Measurements from ENCODE around the gene DVL2.
"Not testable (repeated sequence)": the region's sequence is repeated elsewhere in the genome, so short reads cannot be mapped to it uniquely, and the experiment has no call there.

DVL2 gene

DNA sequence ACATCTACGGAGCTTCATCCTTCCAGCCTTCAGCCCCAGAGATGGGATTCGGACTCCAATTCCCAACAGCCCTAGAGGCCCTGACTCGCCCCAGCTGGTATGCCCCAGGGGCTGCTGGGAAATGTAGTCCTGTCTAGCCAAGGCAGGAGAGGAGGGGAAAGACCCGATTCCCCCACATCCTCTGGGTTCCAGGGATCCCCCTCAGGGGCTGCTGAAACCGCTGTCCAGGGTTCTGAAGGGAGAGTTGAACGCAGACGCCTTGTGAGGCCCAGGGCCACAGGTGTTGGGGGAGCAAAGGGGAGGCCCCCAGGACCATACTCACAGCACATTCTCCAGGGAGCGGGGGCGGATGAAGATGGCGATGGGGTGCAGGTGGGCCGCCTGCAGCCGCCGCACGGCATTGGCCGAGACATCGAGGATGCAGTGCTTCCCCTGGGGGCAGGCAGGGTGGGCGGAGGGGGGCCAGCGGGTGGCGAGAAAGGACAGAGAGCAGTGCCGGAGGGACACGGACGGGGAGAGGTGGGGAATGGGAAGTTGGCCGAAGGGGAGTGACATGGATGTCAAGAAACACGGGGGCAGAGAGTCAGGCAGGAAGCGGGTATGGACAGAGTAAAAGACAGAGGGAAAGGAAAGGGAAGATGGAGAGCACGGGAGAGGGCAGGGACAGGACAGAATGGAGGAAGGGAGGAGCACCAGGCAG is 42.6 kb downstream of the DVL2 start:
- DNase-seq: no peak

DNA sequence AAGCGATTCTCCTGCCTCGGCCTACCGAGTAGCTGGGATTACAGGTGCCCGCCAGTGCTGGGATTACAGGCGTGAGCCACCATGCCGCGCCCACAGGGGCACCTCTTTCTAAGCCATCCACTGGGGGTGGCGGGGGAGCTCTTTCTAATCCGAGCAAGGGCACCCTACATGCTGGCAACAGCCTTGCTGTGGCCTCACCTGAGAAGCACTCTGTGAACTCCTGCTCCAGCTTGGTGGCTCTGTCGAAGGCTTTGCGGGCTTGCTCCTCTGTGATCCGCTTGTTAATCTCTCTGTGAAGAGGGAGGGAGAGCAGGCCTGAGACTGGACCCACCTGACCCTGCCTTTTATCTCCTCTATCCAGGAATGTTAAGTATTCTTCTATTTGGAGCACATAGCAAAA is 43.2 kb downstream of the DVL2 start:
- DNase-seq: no peak

DNA sequence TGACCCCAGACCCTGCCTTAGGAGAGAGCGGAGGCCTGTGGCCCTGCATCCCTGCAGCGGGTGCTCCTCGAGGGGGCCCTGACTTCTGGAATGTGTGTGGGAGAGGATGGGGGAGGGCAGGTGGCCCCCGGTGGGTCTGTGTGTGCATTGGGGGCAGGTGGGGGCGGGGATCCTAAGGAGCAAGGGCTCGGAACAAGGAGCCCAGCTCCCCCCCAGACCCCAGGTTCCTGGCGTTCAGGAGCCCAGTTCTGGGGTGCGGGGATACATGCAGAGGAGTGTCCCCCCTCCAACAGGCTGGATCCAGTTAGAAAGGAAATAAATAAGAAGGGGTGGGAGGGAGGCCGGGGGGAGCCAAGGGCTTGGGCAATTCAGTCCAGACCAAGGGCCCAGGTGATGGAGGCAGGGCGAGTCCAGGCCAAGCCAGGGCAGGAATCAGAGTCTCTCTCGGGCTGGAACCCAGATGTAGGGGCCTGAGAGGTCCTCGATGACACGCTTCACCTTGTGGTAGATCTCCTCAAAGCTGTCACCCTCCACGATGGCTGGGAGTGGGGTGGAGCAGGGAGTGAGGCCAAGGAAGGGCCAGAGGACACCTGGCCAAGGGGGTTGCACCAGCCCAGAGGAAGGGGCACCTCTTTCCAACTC is 43.9 kb downstream of the DVL2 start:
- DNase-seq: no peak

DNA sequence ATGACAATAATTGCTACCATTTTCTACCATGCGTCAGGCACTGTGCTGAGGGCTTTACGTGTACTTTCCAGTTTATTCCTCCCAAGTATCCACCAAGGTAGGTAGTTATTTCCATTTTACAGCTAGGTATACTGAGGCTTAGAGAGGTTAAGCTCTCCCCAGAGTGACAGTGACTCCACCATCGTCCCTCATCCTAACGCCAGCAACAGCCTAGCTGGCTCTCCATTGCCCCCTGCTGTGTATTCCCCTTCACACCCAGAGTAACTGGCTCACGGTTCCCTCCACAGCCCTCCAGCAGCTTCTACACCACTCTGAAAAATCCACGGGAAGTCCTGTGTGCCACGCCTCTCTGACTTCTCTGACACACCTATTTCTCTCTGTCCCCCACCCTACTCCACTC is 48.1 kb downstream of the DVL2 start:
- DNase-seq: no peak

DNA sequence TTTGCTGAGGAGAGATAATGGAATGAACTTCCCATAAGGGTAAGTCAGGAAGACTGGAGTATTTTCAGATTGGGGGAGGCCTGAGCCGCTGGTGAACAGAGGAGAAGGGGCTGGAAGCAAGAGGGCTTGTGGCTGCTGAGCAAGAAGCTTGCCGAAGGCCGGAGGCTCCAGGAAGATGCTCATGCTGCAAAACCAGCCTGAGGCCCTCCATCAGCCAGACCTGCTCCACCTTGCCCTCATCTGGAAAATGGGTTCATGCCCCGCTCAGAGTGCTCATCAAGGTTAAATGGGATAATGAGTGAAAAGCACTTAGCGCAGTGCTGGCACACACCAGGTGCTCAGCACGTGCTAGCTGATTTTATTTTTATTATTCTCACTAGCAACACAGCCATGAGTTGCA is 49.7 kb downstream of the DVL2 start:
- DNase-seq: no peak

DNA sequence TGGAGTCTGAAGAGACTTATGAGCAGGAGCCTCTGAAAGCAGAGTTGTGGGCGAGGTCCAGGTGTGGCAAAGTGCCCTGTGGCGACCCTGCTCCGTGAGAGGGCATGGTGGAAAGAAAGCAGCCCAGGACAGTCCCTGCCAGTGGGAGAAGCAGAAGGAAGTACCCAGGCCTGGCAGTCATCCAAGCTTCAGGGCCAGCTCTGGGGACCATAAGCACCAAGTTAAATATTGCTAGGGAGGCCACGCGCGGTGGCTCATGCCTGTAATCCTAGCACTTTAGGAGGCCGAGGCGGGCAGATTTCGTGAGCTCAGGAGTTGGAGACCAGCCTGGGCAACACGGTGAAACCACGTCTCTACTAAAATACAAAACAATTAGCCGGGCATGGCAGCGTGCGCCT is 50.2 kb downstream of the DVL2 start:
- no peak for DNase-seq

DNA sequence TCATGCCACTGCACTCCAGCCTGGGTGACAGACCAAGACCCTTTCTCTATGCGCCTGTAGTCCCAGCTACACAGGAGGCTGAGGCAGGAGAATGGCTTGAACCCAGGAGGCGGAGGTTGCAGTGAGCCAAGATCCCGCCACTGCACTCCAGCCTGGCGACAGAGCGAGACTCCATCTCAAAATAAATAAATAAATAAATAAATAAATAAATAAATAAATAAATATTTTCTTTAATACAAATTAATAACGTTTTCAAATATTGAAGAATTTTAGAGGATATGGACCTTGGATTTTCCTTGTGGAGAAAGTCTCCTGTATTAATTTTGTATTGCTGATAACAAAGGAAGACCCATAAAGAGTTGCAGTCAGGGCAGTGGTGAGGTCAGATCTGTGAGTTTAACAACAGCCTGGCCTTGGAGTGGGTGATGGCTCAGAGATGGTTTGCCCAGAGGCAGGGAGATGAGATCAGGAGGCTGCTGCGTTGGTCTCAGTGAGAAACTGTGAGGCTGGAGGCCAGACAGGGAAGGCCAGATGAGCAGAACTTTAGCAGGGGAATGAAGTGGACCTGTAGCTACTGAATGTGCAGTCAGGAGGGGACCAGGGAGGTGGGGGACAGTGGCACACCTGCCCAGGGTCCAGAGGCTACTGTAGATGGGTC is 50.8 kb downstream of the DVL2 start:
- no peak for DNase-seq

DNA sequence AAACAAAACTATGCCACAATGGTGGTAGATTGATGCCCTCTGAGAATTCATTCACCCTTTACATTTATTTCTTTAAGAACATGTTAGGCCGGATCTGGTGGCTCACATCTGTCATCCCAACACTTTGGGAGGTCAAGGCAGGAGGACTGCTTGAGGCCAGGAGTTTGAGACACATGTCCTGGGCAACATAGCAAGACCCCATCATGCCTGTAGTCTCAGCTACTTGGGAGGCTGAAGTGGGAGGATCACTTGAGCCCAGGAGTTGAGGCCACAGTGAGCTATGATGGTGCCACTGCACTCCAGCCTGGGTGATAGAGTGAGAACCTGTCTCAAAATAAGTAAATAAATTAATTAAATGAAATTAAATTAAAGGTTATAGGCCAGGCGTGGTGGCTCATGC is 52.2 kb downstream of the DVL2 start:
- DNase-seq: not testable (repeated sequence)

DNA sequence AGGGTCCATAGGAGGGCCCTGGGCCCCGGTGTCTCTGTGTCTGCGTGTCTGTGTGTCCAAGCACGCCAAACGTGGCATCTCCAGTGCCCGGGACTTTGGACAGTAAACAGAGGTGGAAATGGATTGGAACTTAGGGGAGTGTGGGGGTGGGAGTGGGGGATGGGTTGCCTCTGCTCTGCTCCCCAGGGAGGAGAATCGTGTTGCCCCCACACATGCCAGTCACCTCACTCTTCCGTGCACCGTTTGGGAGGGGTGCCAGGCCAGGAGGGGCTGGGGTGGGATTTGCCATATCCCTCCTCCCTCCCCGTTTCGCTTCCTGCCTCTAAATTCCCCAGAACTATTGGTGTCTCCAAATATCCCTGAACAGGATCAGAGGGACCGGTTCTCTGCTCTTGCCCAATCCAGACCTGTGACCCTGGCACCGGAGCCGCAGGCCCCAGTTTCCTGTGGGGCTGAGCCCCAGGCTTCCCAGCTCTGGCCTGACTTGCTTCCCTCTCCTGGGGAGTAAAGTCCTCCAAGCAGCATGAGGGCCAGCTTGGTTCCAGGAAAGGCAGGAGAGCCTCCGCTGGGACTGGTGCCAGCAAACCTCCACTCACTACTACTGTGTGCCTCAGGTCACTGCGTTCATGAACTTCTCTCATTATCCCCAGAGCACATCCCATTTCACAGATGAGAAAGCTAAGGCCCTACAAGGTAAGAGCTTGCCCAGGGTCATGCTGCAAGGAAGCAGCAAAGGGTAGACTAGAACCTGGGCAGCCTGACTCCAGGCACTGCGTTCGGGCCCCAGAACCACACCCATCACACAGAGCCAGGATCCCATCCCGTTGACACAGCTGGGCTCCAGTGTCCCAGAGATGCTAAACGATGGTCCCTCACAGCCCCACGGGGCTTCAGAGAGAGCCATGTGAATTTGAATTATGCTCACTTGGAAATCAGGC is 54.7 kb downstream of the DVL2 start, which contains the start of gene ASGR1:
ASGR1 (minus strand) TSS at position 54 of the 938 bp plus-strand sequence. CDS start 807 bp downstream, outside the sequence.
- no peak for DNase-seq

DNA sequence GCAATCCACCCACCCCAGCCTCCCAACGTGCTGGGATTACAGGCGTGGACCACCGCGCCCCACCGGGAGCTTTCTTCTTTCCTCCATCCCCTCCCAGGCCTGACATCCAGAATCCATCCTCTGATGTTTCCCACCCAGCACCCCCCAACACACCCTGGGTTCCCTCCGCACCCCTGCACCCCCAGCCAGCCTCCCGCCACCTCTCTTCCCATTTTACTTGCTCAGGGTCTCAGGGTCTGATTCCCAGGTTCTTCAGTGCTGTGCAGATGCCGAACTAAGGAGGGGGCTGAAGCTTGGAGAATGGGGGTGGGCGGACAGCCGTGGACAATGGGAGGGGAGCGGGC is 55.4 kb downstream of the DVL2 start:
- DNase-seq: no peak

DNA sequence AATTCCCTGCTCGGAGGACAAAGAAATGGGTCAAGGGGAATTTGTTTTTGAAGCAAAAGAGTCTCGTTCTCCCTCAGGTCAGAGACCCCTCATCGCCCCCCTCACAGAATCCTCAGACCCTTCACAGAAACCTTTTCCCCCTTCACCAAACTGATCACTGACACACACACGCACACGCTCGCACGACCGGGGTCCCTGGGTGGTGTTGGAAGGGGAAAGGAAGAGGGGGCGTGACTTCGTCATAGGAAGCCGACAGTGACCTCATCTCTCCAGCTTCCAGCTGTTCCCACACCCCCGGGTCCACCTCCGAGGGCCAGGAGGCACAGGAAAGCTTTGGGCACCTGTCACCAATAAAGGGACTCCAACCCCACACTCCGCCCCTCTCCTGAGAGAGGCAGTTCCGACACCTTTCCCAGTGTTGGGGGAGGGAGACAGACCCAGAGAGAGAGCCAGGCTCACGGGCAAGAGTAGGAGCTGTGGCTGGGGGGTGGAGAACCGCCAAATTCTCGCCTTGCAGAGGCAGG is 56.3 kb downstream of the DVL2 start:
- DNase-seq: no peak

DNA sequence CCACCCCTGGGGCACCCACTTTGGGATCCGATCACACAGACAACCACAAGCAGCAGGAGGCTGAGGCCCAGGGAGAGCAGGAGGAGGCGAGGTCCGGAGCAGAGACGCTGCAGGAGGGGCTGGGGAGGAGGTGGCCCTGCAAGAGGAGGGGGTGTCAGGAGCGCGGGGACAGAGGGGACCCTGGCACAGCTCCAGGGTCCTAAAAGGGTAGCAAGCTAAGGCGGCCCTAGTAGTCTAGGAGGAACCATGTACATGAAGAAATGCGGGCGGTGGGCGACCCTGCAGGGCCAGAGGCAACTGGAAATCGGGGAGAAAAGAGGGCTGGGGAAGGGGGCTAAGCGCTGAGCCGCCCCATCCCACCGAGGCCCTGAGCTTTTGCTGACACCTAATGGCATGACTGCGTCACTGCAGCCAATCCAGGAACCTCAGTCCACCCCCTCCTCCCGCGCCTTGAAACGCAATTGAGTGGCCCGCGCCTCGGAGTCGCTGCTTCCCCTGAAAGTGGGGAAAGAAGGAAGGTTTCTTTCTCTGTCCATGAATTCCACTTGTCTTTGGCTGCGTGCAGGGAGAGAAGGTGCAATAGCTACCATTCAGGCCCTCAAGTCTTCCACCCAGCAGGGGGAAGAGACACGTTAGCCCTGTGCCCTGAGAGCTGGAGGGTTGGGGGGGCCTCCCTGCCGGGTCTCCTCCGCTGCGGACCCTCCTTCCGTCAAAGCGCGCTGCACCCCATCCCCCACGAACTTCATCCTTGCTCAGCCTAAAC is 56.9 kb downstream of the DVL2 start:
- peak; percentile 59 for DNase-seq

DNA sequence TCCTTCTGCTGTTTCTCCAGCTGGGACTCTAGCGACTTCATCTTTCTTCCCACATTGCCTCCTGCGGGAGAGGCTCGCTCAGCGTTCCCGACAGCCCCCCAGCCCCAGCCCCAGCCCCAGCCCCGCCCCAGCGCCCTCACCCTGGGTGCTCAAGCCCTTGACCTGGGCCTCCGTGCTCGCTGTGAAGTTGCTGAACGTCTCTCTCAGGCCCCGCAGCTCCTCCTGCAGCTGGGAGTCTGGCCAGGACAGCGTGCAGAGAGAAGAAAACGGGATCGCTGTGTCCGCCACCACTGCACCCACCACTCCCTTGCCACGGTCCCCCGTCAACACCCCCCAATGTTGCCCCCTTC is 57.5 kb downstream of the DVL2 start:
- DNase-seq: no peak

DNA sequence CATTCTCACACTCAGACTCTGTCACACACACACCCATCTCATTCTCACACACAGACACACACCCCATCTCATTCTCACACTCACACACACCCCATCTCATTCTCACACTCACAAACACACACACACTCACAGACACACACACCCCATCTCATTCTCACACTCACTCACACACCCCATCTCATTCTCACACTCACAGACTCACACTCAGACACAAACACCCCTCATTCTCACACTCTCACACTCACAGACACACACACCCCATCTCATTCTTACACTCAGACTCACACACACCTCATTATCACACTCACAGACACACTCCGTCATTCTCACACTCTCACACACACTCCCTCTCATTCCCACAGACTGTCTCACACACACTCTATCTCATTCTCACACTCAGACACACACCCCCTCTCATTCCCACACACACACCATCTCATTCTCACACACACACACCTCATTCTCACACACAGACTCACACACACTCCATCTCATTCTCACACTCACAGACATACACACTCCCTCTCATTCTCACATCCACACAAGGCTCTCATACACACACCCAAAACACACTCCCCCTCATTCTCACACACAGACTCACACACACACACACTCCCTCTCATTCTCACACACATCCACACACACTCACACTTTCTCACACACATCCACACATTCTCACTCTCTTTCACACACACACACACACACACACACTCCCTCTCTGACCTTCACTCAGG is 58.0 kb downstream of the DVL2 start:
- DNase-seq: no peak

Data from activated CD4-positive, CD25-positive, alpha-beta regulatory T cell treated with anti-CD3 and anti-CD28 coated beads, Interleukin-2, amount 50 U/mL, for 72 hours (primary cell).